ENCODE results near the gene SGK1.
"Not testable (repeated sequence)": the region's sequence is repeated elsewhere in the genome, so short reads cannot be mapped to it uniquely, and the experiment has no call there.

The SGK1 gene

GRCh38 chr6:134307075-134307474, 10.8 kb downstream of the SGK1 start:
- DNase-seq (ENCODE audit: low read depth in 1 of 2, low spot score in 1 of 2): no peak

- DNase-seq (ENCODE audit: low read depth in 1 of 2, low spot score in 1 of 2): not testable (repeated sequence)
Observed at GRCh38 chr6:134304381-134304780, 13.5 kb downstream of the SGK1 start.

GRCh38 chr6:134303891-134304290, 14.0 kb downstream of the SGK1 start:
- DNase-seq (ENCODE audit: low read depth in 1 of 2, low spot score in 1 of 2): no peak

- no peak for DNase-seq (ENCODE audit: low read depth in 1 of 2, low spot score in 1 of 2)
Observed at GRCh38 chr6:134299236-134299635, 18.7 kb downstream of the SGK1 start.

- no peak for DNase-seq (ENCODE audit: low read depth in 1 of 2, low spot score in 1 of 2)
Observed at GRCh38 chr6:134296762-134297161, 21.1 kb downstream of the SGK1 start.

GRCh38 chr6:134295953-134296553, 21.9 kb downstream of the SGK1 start:
- no peak for DNase-seq (ENCODE audit: low read depth in 1 of 2, low spot score in 1 of 2)

- DNase-seq (ENCODE audit: low read depth in 1 of 2, low spot score in 1 of 2): no peak
Observed at GRCh38 chr6:134293659-134294161, 24.2 kb downstream of the SGK1 start.

GRCh38 chr6:134291156-134291555, 26.8 kb downstream of the SGK1 start:
- no peak for DNase-seq (ENCODE audit: low read depth in 1 of 2, low spot score in 1 of 2)

GRCh38 chr6:134289204-134289575, 28.7 kb downstream of the SGK1 start:
- no peak for DNase-seq (ENCODE audit: low read depth in 1 of 2, low spot score in 1 of 2)

GRCh38 chr6:134288538-134289203, 29.2 kb downstream of the SGK1 start:
- peak in 1 of 2 donors; percentile 15 for DNase-seq (ENCODE audit: low read depth in 1 of 2, low spot score in 1 of 2)

- DNase-seq (ENCODE audit: low read depth in 1 of 2, low spot score in 1 of 2): no peak
Observed at GRCh38 chr6:134287859-134288537, 29.9 kb downstream of the SGK1 start.

GRCh38 chr6:134282816-134283215, 35.1 kb downstream of the SGK1 start:
- no peak for DNase-seq (ENCODE audit: low read depth in 1 of 2, low spot score in 1 of 2)

- DNase-seq (ENCODE audit: low read depth in 1 of 2, low spot score in 1 of 2): no peak
Observed at GRCh38 chr6:134281388-134281787, 36.5 kb downstream of the SGK1 start.

GRCh38 chr6:134278000-134278399, 39.9 kb downstream of the SGK1 start:
- DNase-seq (ENCODE audit: low read depth in 1 of 2, low spot score in 1 of 2): no peak

- DNase-seq (ENCODE audit: low read depth in 1 of 2, low spot score in 1 of 2): not testable (repeated sequence)
Observed at GRCh38 chr6:134276891-134277377, 41.0 kb downstream of the SGK1 start.

GRCh38 chr6:134272374-134272773, 45.5 kb downstream of the SGK1 start:
- no peak for DNase-seq (ENCODE audit: low read depth in 1 of 2, low spot score in 1 of 2)

GRCh38 chr6:134267917-134268361, 50.0 kb downstream of the SGK1 start:
- no peak for DNase-seq (ENCODE audit: low read depth in 1 of 2, low spot score in 1 of 2)

- DNase-seq (ENCODE audit: low read depth in 1 of 2, low spot score in 1 of 2): no peak
Observed at GRCh38 chr6:134266776-134267175, 51.1 kb downstream of the SGK1 start.

GRCh38 chr6:134261766-134262165, 56.1 kb downstream of the SGK1 start:
- no peak for DNase-seq (ENCODE audit: low read depth in 1 of 2, low spot score in 1 of 2)

- DNase-seq (ENCODE audit: low read depth in 1 of 2, low spot score in 1 of 2): no peak
Observed at GRCh38 chr6:134258849-134259306, 59.0 kb downstream of the SGK1 start.

GRCh38 chr6:134257516-134257915, 60.4 kb downstream of the SGK1 start:
- no peak for DNase-seq (ENCODE audit: low read depth in 1 of 2, low spot score in 1 of 2)

GRCh38 chr6:134256862-134257261, 61.0 kb downstream of the SGK1 start:
- DNase-seq (ENCODE audit: low read depth in 1 of 2, low spot score in 1 of 2): no peak
